ENCODE data around the gene TEX22.

The TEX22 gene

DNA sequence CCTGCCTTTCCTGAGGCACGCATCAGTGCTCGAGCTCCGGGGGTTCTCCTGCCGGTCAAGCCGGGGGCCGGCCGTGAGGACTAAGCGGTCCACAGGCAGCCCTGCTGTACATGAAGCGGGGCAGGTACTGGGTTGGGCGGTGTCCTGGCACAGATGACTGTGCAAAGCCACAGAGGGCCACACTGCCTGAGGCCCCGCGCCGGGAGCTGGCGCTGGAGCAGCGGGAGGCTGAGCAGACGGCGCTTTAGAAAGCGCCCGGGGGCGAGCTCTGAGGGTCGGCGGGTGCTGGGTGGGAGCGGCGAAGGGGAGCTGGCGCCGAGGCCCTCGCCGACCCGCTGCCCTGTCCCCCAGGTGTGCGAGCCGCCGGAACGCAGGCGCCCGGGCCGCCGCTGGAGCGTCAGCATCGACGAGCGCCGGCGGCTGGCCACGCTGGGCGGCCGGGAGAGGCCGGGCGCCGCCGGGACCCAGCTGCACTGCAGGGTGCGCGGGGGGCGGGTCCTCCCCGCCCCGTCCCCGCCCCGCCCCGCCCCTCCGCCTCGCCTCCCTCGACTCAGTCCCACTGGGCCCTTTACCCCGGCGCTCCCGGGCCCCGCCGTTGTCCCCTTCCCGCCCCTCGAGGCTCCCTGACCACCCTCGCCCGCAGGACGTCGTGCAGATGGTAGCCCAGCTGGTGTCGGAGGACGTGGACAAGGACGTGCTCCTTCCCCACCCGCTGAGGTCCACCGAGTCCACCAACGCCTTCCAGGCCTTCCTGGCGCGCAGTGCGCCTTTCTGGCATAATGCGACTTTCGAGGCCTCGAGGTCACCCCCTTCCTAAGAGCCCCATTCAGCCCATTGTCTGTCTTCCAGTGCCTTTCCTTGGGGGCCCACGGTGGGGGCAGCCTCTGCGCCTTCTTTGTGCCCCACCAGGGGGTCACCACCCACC lies 12.9 kb downstream of the TEX22 start (continued):
- TF ChIP-seq, protein P1, sequence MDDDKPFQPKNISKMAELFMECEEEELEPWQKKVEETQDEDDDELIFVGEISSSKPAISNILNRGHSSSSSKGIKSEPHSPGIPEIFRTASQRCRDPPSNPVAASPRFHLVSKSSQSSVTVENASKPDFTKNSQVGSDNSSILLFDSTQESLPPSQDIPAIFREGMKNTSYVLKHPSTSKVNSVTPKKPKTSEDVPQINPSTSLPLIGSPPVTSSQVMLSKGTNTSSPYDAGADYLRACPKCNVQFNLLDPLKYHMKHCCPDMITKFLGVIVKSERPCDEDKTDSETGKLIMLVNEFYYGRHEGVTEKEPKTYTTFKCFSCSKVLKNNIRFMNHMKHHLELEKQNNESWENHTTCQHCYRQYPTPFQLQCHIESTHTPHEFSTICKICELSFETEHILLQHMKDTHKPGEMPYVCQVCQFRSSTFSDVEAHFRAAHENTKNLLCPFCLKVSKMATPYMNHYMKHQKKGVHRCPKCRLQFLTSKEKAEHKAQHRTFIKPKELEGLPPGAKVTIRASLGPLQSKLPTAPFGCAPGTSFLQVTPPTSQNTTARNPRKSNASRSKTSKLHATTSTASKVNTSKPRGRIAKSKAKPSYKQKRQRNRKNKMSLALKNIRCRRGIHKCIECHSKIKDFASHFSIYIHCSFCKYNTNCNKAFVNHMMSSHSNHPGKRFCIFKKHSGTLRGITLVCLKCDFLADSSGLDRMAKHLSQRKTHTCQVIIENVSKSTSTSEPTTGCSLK (tag by site-specific recombination; IDR thresholded peaks at IDR 0.05), result no peak
- no peak for TF ChIP-seq ZNF133 (tag by site-specific recombination; IDR thresholded peaks at IDR 0.05)
- TF ChIP-seq, protein P2, sequence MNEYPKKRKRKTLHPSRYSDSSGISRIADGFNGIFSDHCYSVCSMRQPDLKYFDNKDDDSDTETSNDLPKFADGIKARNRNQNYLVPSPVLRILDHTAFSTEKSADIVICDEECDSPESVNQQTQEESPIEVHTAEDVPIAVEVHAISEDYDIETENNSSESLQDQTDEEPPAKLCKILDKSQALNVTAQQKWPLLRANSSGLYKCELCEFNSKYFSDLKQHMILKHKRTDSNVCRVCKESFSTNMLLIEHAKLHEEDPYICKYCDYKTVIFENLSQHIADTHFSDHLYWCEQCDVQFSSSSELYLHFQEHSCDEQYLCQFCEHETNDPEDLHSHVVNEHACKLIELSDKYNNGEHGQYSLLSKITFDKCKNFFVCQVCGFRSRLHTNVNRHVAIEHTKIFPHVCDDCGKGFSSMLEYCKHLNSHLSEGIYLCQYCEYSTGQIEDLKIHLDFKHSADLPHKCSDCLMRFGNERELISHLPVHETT (tag by site-specific recombination; IDR thresholded peaks at IDR 0.05), result no peak
- no peak for TF ChIP-seq ZNF175 (tag by site-specific recombination; IDR thresholded peaks at IDR 0.05)
- no peak for TF ChIP-seq RBAK (tag by site-specific recombination; IDR thresholded peaks at IDR 0.05)
- peak; percentile 29; the same call in 1 of the 2 replicates for TF ChIP-seq ZNF600 (tag by site-specific recombination; IDR thresholded peaks at IDR 0.05)
- TF ChIP-seq ZNF426 (tag by site-specific recombination; IDR thresholded peaks at IDR 0.05), result no peak
- no peak for TF ChIP-seq ZNF214 (tag by site-specific recombination; IDR thresholded peaks at IDR 0.05; ENCODE audit: borderline replicate concordance)
- TF ChIP-seq GLIS2 (tag by site-specific recombination; IDR thresholded peaks at IDR 0.05), result peak; percentile 15; the same call in 1 of the 2 replicates
- no peak for TF ChIP-seq ZNF548 (tag by site-specific recombination; IDR thresholded peaks at IDR 0.05)
- TF ChIP-seq, protein P3, sequence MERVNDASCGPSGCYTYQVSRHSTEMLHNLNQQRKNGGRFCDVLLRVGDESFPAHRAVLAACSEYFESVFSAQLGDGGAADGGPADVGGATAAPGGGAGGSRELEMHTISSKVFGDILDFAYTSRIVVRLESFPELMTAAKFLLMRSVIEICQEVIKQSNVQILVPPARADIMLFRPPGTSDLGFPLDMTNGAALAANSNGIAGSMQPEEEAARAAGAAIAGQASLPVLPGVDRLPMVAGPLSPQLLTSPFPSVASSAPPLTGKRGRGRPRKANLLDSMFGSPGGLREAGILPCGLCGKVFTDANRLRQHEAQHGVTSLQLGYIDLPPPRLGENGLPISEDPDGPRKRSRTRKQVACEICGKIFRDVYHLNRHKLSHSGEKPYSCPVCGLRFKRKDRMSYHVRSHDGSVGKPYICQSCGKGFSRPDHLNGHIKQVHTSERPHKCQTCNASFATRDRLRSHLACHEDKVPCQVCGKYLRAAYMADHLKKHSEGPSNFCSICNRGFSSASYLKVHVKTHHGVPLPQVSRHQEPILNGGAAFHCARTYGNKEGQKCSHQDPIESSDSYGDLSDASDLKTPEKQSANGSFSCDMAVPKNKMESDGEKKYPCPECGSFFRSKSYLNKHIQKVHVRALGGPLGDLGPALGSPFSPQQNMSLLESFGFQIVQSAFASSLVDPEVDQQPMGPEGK (tag by site-specific recombination; IDR thresholded peaks at IDR 0.05), result 0 out of 2 replicates have a peak, but pooled peaks have one; percentile 9
- TF ChIP-seq TCF7L2 (IDR thresholded peaks at IDR 0.05; ENCODE audit: borderline replicate concordance, low read depth, low read length), result no peak
- TF ChIP-seq ZFHX2 (tag by site-specific recombination; conservative IDR thresholded peaks at IDR 0.05), result 0 out of 2 replicates have a peak, but pooled peaks have one; percentile 11
- TF ChIP-seq ZNF791 (tag by site-specific recombination; IDR thresholded peaks at IDR 0.05), result no peak
- TF ChIP-seq, protein P4, sequence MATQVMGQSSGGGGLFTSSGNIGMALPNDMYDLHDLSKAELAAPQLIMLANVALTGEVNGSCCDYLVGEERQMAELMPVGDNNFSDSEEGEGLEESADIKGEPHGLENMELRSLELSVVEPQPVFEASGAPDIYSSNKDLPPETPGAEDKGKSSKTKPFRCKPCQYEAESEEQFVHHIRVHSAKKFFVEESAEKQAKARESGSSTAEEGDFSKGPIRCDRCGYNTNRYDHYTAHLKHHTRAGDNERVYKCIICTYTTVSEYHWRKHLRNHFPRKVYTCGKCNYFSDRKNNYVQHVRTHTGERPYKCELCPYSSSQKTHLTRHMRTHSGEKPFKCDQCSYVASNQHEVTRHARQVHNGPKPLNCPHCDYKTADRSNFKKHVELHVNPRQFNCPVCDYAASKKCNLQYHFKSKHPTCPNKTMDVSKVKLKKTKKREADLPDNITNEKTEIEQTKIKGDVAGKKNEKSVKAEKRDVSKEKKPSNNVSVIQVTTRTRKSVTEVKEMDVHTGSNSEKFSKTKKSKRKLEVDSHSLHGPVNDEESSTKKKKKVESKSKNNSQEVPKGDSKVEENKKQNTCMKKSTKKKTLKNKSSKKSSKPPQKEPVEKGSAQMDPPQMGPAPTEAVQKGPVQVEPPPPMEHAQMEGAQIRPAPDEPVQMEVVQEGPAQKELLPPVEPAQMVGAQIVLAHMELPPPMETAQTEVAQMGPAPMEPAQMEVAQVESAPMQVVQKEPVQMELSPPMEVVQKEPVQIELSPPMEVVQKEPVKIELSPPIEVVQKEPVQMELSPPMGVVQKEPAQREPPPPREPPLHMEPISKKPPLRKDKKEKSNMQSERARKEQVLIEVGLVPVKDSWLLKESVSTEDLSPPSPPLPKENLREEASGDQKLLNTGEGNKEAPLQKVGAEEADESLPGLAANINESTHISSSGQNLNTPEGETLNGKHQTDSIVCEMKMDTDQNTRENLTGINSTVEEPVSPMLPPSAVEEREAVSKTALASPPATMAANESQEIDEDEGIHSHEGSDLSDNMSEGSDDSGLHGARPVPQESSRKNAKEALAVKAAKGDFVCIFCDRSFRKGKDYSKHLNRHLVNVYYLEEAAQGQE (tag by site-specific recombination; IDR thresholded peaks at IDR 0.05), result peak; percentile 62; the same call in 1 of the 2 replicates
- TF ChIP-seq ZNF76 (tag by site-specific recombination; IDR thresholded peaks at IDR 0.05; ENCODE audit: borderline replicate concordance, low read depth), result no peak
- no peak for TF ChIP-seq ZNF777 (tag by site-specific recombination; IDR thresholded peaks at IDR 0.05; ENCODE audit: borderline replicate concordance)
- no peak for TF ChIP-seq ZNF16 (tag by site-specific recombination; IDR thresholded peaks at IDR 0.05; ENCODE audit: low read depth)
- TF ChIP-seq KLF8 (tag by site-specific recombination; IDR thresholded peaks at IDR 0.05), result no peak
- no peak for TF ChIP-seq GFI1B (tag by site-specific recombination; IDR thresholded peaks at IDR 0.05)
- TF ChIP-seq, protein P5, sequence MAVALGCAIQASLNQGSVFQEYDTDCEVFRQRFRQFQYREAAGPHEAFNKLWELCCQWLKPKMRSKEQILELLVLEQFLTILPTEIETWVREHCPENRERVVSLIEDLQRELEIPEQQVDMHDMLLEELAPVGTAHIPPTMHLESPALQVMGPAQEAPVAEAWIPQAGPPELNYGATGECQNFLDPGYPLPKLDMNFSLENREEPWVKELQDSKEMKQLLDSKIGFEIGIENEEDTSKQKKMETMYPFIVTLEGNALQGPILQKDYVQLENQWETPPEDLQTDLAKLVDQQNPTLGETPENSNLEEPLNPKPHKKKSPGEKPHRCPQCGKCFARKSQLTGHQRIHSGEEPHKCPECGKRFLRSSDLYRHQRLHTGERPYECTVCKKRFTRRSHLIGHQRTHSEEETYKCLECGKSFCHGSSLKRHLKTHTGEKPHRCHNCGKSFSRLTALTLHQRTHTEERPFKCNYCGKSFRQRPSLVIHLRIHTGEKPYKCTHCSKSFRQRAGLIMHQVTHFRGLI (tag by site-specific recombination; IDR thresholded peaks at IDR 0.05), result peak; percentile 87
- TF ChIP-seq ZBTB7A (tag by site-specific recombination; IDR thresholded peaks at IDR 0.05; ENCODE audit: low read depth), result no peak
- TF ChIP-seq KLF1 (tag by site-specific recombination; IDR thresholded peaks at IDR 0.05), result peak; percentile 21
- peak; percentile 71 for TF ChIP-seq ZNF423 (tag by site-specific recombination; IDR thresholded peaks at IDR 0.05)
- no peak for TF ChIP-seq ZNF391 (tag by site-specific recombination; IDR thresholded peaks at IDR 0.05; ENCODE audit: borderline replicate concordance, low read depth)
- TF ChIP-seq ZNF292 (tag by site-specific recombination; IDR thresholded peaks at IDR 0.05; ENCODE audit: borderline replicate concordance, low read depth), result no peak
- no peak for TF ChIP-seq ZNF202 (tag by site-specific recombination; IDR thresholded peaks at IDR 0.05; ENCODE audit: borderline replicate concordance)
